HG02870 (cell line): ENCODE data around the gene CNTNAP3.
"Not testable (repeated sequence)": the region's sequence is repeated elsewhere in the genome, so short reads cannot be mapped to it uniquely, and the experiment has no call there.

Experiments used
- ATAC-seq: cut with Tn5 transposase; IDR thresholded peaks from one replicate; pipeline ENCODE4 v1.9.1; 2021; ENCODE audit warnings: mild to moderate bottlenecking, moderate library complexity; ENCODE audit not compliant: unreplicated experiment

CNTNAP3 gene

DNA sequence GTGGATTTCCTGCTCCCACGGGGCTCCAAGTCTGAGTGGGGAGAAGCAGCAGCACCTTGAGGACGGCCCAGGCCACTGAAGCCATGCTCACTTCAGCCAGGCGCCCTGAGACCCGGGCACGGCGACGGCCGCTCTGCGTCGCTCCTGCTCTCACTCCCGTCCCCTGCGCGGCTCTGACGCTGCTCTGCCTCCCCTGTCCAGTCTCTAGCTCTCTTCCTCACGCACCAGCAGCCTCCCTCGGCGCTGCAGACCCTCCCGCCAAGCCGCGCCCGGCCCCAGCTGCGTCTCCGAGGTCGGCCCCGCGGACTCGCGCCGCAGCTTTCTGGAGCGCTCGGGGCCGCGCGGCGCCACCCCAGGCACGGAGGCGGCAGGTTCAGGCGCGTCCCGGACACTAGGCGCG lies at the start of gene CNTNAP3:
TSS of gene CNTNAP3 (minus strand) at position 188 of the 400 bp plus-strand sequence. CDS start at position 85, 103 bp downstream.
- ATAC-seq: not testable (repeated sequence)

DNA sequence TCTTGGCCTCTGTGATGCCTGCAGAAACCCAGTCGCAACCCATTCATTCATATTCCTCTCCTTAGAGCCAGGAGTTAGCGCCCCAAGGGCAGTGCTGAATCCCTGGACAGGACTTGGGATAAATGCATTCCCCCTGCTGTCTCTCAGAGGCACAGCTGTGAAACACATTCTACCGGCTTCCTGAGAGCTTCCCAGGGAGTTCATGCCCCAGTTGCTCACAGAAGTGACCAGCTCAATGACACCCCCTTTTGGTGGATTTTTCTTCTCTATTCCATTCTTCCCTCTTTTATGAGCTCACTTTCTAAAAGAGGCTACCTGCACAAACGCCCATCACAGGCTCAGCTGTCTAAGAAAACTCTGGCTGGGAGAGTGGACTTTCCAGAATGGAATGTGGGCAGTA lies 8.0 kb downstream of the CNTNAP3 start:
- not testable (repeated sequence) for ATAC-seq

DNA sequence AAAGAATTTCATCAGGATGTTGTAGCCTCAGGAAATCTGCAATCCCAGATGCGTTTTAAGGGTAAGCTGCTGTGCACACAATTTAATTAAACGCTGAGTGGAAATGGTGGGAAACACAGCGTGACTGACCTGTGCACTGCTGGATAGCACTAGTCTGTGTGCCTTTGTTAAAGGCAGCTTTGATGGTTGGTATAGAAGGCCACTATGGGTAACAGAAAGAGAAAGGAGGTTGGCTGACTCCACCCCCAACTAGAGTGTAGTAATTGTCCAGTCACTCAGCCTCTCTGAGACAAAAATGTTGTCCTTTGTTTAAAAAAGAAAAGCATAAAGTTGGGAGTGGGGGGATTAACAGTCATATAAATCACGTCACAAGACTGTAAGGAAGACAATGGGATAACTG lies 45.5 kb downstream of the CNTNAP3 start:
- not testable (repeated sequence) for ATAC-seq

DNA sequence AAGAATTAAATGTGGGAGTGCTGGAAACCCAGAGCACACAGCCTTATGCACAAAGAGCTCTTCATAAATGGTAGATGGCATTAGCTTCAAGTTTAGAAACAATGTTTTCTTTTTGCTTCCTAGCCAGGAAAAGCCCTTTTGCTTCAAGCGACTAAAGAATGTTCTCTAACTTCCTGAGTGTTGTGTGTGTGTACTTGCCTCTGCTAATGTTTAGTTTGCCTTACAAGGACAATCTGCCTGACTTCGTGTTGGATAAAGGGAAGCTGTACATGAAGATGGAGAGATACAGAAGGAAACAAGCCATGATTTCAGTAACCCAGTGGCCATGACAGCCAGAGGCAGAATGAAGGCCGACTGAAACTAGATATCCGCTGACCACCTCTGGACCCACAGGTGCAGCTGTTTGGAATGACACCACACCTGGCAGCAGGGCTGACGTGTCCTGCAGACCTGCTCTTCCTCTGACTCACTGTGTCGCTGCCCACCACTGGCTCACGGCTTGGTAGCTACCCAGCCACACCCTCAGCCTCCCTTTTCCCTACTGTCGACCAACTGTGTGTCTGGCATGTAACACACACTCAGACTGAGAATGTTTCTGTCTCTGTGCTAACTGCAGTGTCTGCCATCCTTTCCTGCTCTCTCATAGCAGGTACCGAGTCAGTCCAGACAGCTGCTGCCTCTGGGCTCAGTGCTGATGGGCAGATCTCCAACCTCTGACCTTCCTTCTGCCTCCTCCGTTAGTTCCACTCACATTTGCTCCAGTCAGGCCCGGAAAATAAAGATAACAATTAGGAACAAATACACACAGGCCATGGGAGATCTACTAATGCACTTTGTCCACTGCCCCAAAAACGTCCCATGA lies 55.6 kb downstream of the CNTNAP3 start:
- ATAC-seq: not testable (repeated sequence)

DNA sequence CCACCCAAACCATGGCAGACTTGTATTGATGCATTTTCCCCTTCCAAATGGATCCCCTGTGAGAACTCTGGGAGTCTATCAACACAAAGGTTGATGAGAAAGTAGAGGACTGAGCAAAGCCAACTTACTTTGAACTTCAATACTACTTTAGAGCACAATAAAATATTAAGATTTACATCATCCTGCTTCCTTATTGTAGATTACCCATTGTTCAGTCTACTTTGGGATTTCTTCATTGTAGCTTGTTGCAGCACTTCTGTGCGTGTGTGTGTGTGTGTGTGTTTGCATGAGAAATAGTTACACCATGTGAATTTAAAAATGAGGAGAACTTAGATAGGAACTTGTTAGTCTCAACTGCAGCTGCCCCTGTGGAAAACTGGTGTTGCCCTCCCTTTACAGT lies 72.0 kb downstream of the CNTNAP3 start:
- ATAC-seq: not testable (repeated sequence)

DNA sequence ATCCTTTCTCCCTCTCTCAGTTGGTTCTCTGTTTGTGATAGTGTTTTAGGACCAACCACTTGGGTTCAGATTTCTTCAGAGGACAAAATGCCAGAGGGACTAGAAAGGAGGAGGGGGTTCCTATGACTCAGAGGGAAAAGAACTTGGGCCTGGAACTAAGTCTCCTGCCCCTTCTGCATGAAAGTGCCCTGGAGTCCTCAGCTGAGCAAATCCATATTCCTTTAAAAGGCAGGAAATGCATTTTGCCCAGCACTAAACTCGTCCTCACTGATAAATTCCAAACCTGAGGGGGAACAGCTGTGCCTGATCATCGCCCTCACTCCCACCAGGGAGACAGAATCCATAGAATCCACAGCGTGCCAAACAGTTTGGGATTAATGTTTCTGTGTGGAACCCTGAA lies 78.2 kb downstream of the CNTNAP3 start:
- ATAC-seq: not testable (repeated sequence)

DNA sequence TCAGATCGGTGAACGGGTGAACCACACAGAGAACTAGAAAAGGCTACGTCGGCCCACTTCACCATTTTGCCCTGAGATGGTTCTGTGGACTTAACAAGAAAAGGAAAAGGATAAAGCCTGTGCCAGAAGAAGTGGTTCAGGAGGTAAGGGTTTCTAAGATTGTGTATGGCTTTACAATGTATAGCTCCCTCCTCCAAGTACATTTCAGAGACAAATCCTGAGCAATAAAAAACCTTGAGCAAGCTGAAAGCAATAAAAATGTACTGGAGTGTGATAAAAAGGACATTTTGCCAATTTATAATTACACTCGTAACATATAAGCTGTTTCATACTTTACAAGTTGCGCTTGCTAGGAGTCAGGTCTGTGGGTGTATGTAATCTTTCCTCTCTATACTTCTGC lies 81.3 kb downstream of the CNTNAP3 start:
- not testable (repeated sequence) for ATAC-seq

DNA sequence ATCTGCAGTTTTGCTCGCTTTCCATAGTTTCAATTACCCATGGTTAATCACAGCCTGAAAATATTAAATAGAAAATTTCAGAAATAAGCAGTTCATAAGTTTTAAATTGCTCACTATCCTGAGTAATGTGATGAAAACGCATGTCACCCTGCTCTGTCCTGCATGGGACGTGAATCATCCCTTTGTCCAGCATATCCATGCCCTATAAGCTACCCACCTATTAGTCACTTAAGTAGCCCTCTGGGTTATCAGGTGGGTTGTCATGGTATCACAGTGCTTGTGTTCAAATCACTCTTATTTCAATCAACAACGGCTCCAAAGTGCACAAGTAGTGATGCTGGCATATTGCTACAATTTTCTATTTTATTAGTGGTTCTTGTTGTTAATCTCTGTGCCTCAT lies 82.1 kb downstream of the CNTNAP3 start:
- not testable (repeated sequence) for ATAC-seq

DNA sequence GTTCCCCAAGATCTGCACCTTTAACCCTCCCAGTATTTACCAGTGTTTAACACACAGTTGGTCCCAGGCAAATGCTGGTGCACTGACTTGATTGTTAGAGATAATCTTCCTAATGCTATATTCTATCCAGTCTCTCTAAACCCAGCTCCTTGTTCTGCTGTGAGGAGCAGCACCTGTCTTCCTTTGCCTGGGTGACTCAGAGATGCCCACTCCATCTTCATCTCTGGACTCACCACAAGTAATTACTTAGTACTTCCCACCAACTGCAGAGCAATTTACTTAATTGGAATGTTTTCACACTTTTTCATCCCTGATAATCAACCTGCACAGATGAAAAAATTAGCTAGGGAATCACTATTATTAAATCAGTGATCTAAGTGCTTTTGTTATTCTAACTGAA lies 87.6 kb downstream of the CNTNAP3 start:
- not testable (repeated sequence) for ATAC-seq

DNA sequence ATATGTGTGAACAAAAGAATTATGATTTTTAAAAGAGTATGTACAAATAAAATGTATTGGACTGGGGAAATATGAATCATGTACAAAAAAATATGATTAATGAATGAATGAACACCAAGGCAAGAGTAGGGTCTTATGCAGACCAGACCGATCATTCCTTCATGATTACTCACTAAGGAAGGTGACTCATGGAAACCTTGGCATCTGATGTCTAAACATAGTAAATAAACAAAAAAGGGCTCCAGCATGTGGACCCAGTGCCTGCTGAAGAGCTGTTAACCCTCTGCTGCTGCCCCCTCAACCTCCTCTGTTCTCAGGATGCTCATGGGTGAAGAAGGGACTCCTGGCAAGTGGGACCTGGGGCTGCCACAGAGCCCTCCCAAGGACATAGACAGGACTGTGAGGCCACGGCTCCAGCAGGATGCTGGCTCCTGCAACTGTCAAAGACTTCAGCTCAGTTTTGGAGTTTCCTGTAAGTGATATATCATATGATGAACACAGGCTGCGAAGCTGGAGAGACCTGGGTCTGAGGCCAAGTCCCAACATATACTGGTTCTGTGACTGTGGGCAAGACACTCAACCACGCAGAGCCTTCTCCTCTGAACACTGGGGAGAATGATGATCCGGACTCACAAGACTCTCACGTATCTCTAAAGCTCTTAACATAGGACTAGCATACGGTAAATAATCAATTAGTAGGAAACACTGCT lies 89.8 kb downstream of the CNTNAP3 start:
- ATAC-seq: not testable (repeated sequence)

DNA sequence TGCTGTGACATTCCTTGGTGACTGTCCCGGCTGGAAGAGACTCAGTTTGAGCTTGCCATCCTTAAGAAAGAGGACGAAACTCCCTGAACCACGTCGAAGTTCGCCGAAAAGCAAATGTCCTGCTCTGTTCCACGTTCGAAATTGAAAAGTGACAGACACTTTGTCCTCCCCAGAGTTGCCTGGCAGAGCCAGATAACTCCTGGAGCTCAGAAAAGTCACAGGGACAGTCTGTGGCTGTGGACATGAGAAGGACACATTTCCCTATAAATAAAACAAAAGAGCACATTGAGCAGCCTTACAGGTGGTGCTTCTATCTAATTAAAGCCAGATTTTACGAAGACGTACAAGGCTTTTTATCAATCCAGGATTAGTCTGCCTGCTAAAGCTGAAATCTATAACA lies 116.6 kb downstream of the CNTNAP3 start:
- not testable (repeated sequence) for ATAC-seq

DNA sequence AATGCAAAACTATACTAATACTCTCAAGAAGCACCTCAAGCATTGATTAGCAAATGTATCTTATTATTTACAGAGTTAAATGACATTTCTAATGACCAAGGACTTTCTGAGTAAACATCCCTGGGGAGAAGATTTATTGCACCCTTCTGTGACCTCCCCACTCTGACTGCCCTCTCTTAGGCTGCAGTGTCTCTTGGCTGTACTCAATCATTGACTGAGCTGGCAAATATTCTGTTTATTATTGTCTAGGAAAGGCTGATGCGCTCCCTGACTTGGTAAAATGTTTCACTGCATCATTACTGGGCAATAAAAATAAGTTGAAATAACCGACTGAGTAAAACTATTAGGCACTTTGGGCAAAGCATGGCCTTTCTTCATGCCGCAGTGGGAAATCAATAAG lies 130.3 kb downstream of the CNTNAP3 start:
- not testable (repeated sequence) for ATAC-seq

DNA sequence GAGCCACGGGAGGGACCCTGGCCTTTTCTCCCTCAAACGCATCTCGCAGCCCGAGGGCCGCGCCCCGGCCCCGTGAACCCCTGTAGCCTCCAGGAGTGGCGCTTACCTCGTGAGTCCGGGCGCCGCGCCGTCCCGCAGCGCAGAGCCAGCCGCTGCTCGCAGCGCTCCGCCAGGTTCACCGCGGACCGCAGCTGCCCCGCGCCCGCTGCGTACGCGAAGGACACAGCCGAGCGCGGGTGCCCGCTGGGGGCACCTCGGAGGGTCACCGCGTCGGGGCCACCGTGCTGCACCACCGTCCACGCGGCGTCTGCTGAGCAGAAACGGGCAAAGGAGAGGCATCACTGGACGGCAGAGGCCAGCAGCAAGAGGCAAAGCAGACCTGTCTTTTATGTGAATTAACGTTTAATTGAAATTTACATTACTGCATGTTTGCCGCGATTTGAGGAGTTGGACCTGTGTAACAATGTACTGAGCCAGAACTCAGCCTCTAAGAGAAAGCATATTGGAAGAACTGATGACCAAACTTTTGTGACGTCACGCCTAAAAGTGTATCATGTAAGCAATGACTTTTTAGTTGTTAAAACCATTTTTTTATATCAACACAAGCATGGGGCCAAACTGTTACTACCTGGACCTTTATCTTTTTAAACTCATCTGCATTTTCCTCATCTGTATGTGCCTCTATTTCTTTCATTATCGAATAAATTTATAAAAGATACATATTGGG lies 155.0 kb downstream of the CNTNAP3 start:
- ATAC-seq: not testable (repeated sequence)

DNA sequence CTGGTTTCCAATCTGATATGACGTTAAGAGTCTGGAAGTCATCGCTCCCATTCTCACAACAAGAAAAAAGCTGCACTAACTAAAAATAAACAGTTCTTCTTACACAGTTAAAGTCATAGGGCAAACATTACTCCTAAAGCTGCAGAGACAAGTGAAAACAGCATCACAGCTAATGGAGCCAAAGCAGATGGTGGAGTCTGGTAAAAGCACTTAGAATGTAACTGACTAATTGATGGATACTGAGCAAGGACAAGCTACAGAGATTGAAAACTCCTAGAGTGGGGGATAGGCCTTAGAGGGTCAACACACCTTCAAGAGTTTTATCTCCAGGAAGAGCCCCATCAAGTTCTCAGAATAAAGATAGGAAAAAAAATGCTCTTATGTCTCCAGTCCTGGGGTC lies 166.6 kb downstream of the CNTNAP3 start:
- not testable (repeated sequence) for ATAC-seq

DNA sequence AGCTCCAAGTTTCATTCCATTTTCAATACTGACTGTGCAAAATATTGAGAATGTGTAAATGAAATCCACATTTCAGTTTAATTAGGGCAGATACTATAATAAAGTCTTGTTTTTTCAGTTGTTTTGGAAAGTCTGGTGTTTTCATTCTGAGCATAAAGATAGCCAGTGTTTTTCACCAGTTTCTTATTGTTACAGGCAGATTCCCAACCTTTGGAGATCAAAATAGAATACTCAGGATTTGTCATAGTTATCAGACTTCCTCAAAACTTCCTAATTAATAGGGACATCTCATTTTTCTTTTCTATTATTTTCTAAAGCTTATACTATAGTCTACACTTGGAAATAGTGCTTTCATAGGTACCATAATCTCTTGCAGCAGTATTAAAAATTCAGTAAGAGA lies 176.2 kb downstream of the CNTNAP3 start:
- not testable (repeated sequence) for ATAC-seq

DNA sequence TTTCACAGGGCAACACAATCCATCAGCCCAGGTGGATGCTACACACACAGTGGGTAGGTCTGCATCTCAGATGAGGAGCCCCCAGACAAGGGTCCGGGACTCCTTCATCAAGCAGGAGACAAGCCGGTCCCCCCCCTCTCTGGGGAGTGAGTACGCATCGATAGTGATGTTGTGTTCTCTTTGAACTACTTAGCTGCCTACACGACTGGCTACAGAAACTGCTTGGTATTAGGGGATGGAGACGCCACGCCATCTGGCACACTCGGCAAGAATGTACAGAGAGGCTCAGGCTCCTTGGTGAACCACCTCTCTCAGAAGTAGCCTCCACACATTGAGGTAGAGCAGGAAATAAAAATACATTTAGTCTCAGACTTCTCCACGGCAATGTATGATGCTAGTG lies 179.8 kb downstream of the CNTNAP3 start:
- ATAC-seq: no peak

DNA sequence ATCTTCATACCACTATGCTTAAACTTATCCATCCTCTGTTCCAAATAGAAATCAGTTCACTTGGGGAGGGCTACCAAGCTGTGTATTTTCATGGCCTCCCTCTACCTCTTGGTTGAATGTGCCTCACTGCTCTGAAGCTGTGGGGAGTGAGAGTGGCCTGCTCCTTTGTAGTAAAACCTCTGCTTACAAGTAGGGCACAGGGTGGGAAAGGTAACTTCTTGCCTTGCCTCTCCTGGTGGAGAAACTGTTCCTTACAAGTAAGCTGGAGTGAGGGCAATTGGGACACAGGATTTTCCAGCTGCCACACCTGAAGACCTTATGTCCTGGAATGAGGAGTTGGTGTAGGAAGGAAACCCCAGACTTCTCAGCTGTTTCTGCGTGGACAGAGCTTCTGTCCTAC lies 190.8 kb downstream of the CNTNAP3 start:
- not testable (repeated sequence) for ATAC-seq

DNA sequence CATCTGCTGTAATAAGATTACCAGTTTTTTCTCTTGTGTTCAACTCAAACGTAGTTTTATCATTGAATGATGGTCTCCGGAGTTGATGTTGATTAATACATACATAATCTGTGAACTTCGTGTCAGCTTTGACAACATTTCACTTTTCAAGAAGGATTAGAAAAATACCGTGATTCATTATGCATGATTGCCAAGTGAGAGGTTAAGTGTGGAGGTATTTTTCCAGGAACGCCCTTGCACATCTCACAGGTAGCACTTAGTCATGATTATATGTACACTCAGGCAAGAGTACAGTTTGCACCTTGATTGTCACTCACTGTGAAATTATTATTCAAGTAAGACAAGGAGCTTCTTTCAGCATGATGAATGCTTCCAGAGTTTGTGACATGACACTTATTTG lies 202.7 kb downstream of the CNTNAP3 start:
- not testable (repeated sequence) for ATAC-seq

DNA sequence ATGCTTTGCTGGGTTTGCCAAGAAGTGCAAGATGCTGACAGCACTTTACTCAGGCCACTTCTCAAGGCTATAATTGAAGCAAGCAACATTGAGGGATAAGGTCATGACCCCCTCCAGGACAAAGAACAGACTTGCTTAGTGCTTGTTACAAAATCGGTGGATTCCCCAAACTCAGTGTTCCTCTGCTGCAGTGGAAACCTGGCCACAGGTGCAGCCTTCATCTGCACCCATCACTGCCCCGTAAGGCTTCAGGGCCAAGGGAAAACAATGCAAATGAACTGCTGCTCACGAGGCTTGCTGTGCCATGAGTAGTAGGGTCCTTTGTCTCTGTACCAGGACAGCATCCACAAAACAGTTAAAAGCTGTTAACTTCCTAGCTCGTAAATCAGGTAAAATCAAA lies 205.4 kb downstream of the CNTNAP3 start:
- ATAC-seq: not testable (repeated sequence)

DNA sequence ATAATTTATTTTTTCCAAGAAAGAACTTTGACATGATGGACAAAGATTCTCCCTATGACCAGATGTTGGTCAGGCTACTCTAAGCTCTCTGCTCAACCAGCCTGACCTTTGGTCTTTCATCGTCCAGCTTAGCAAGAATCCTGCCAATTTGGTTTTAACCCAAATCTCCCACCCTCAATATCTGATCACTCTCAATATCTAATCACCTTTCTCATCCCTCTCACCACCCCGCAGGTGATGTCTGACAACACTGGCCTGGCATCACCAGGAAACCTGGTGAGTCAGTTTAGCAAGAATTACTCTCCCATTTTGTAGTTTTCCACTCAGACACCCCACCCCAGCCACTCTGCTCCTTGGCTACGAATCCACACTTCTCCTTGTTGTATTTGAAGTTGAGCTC lies 207.9 kb downstream of the CNTNAP3 start:
- ATAC-seq: not testable (repeated sequence)

DNA sequence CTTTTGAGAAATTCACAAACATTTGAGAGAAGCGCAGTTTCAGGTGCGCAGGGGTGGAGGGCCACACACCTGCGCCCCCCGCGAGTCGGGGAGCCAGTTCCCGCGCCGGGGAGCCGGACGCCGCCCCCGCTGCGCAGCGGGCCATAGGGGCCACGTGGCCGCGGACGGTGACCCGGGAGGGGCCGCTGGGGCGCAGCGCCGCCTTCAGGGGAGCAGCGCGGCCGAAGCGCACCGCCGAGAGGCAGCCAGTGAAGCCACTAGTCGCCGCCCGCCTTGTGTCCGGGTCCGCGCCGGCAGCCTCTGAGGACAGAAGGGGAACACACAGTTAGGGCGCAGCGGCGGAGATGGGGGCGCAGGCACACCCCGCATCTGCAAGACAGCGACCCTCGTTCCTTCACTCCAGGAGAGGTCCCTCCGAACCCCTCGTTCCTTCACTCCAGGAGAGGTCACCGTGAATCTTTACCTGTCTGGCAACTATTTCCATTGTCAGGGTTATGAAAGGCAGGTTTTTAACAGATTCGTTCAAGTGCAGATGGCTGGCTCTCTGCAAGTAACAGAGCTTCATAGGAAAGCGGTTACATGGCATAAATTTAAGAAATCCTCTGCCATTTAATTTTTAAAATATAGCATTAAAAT lies 209.2 kb downstream of the CNTNAP3 start:
- ATAC-seq: not testable (repeated sequence)
